GM12878 (cell line): ENCODE measurements around the gene CIDEA. TPM values are rescaled to one million over a fixed set of nuclear protein-coding genes. Genes with fewer than 3 reads are reported as not detected.

ENCODE experiments used
- ATAC-seq: fragments of 200-7000 bp; cut with Tn5 transposase; 3 replicates; pipeline ENCODE4 v1.9.1; 2020; ENCODE audit warnings: mild to moderate bottlenecking, moderate library complexity
- BruUV-seq: library from RNA; stranded (reverse); fragments of 400-500 nt; replicated peaks from 2 replicates; lab custom pipeline; 2021; lab: Mats Ljungman, UMichigan
- CTCF ChIA-PET: fragments of 300-600 bp; sonication (Branson Sonifier 250); formaldehyde crosslinking; extraction: SDS; loops from one replicate; lab custom pipeline; 2021; ENCODE audit warnings: inconsistent platforms; lab: Yijun Ruan, JAX
- POLR2A ChIA-PET: fragments of 350-600 bp; formaldehyde crosslinking; extraction: SDS; loops from one replicate; lab custom pipeline; 2021; ENCODE audit warnings: inconsistent platforms; lab: Charles Lee
- RAD21 ChIA-PET: fragments of 300-600 bp; sonication (Branson Sonifier 250); formaldehyde crosslinking; loops from one replicate; lab custom pipeline; 2023; ENCODE audit warnings: antibody characterized with exemption; ENCODE audit not compliant: unreplicated experiment; lab: Charles Lee
- SMC1A ChIA-PET: fragments of 300-600 bp; sonication (Branson Sonifier 250); formaldehyde crosslinking; loops from one replicate; lab custom pipeline; 2023; ENCODE audit not compliant: unreplicated experiment, uncharacterized antibody; lab: Charles Lee
- DNase-seq: peaks from one replicate; pipeline ENCODE4 v3.0.0-alpha.2; 2011; ENCODE audit warnings: low read depth, low spot score
- FAIRE-seq: peaks from 3 replicates; lab custom pipeline; 2011; peaks lifted over from hg19 to GRCh38; lab: Jason Lieb, UNC
- H2AFZ ChIP-seq: 2 replicates; pipeline ENCODE4 v1.6.0; 2011; ENCODE audit warnings: low read depth, low read length, control low read depth; ENCODE audit not compliant: control insufficient read depth
- H3K27ac ChIP-seq: 2 replicates; pipeline ENCODE4 v1.5.1; 2011; ENCODE audit warnings: control low read depth; ENCODE audit not compliant: control insufficient read depth, insufficient read depth
- H3K27me3 ChIP-seq, 2 experiments: replicated peaks in 1 of 2; 2 replicates each; pipeline versions ENCODE4 v1.6.0 to v1.6.1; 2011; ENCODE audit warnings: low read length in 1 of 2; ENCODE audit not compliant: control insufficient read depth in 2 of 2, insufficient read depth in 2 of 2
- H3K36me3 ChIP-seq, 2 experiments: 2 replicates each; pipeline ENCODE4 v1.5.1; 2011; ENCODE audit warnings: low read length in 1 of 2; ENCODE audit not compliant: control insufficient read depth in 2 of 2, insufficient read depth in 2 of 2
- H3K4me1 ChIP-seq: 2 replicates; pipeline ENCODE4 v1.6.1; 2011; ENCODE audit warnings: mild to moderate bottlenecking, low read length, moderate library complexity, mixed read lengths; ENCODE audit not compliant: control insufficient read depth, insufficient read depth
- H3K4me2 ChIP-seq: 2 replicates; pipeline ENCODE4 v1.6.0; 2011; ENCODE audit warnings: control low read depth; ENCODE audit not compliant: control insufficient read depth, insufficient read depth
- H3K4me3 ChIP-seq: fragments of 200-600 bp; sonication (generic); 2 replicates; pipeline ENCODE4 v1.5.1; 2016
- H3K79me2 ChIP-seq: 2 replicates; pipeline ENCODE4 v1.6.0; 2011; ENCODE audit warnings: low read length; ENCODE audit not compliant: control insufficient read depth, insufficient read depth
- H3K9ac ChIP-seq: 2 replicates; pipeline ENCODE4 v1.8.0; 2011; ENCODE audit warnings: low read length, control low read depth, mixed read lengths; ENCODE audit not compliant: control insufficient read depth, insufficient read depth
- H3K9me3 ChIP-seq: replicated peaks from 3 replicates; pipeline ENCODE4 v1.5.1; 2011; ENCODE audit warnings: mild to moderate bottlenecking, low read length; ENCODE audit not compliant: control insufficient read depth, insufficient read depth
- H4K20me1 ChIP-seq: 2 replicates; pipeline ENCODE4 v1.6.0; 2011; ENCODE audit not compliant: control insufficient read depth, insufficient read depth
- CREM ChIP-seq: IDR thresholded peaks from 2 replicates; pipeline ENCODE4 v1.6.1; 2014; ENCODE audit warnings: antibody characterized with exemption, low read depth
- EED ChIP-seq: sonication (generic); IDR thresholded peaks from 2 replicates; pipeline ENCODE4 v1.6.1; 2016; ENCODE audit warnings: antibody characterized with exemption, low read depth
- HCFC1 ChIP-seq: fragments of 150-350 bp; IDR thresholded peaks from 2 replicates; pipeline ENCODE4 v1.6.1; 2014; ENCODE audit warnings: low read length
- JUND ChIP-seq: IDR thresholded peaks from 2 replicates; pipeline ENCODE4 v1.6.1; 2012; ENCODE audit warnings: low read depth, mild to moderate bottlenecking, low read length, improper control_type of control experiment, moderate library complexity
- KAT2A ChIP-seq: conservative IDR thresholded peaks from 2 replicates; pipeline ENCODE4 v1.6.1; 2011; ENCODE audit warnings: low read depth, low read length; ENCODE audit not compliant: control insufficient read depth
- MYB ChIP-seq: fragments of 150-350 bp; IDR thresholded peaks from 2 replicates; pipeline ENCODE4 v1.6.1; 2014; ENCODE audit warnings: mild to moderate bottlenecking, low read depth, low read length, borderline replicate concordance
- POLR2A ChIP-seq: IDR thresholded peaks from 2 replicates; pipeline ENCODE4 v1.6.1; 2011; ENCODE audit warnings: low read depth, mild to moderate bottlenecking, low read length
- PRDM15 ChIP-seq: fragments of 450-650 bp; formaldehyde crosslinking; IDR thresholded peaks from 2 replicates; pipeline ENCODE4 v1.4.0; 2020; ENCODE audit warnings: mild to moderate bottlenecking, moderate library complexity
- SMAD5 ChIP-seq: IDR thresholded peaks from 2 replicates; pipeline ENCODE4 v1.6.1; 2016; ENCODE audit warnings: antibody characterized with exemption, low read depth
- SMC3 ChIP-seq: IDR thresholded peaks from 2 replicates; pipeline ENCODE4 v1.6.1; 2011; ENCODE audit warnings: low read length, improper control_type of control experiment, borderline replicate concordance
- TCF3 ChIP-seq: IDR thresholded peaks from 2 replicates; pipeline ENCODE4 v1.6.1; 2012; ENCODE audit warnings: low read depth, mild to moderate bottlenecking, low read length, borderline replicate concordance; ENCODE audit not compliant: insufficient read depth
- USF1 ChIP-seq: IDR thresholded peaks from 2 replicates; pipeline ENCODE4 v1.6.1; 2011; ENCODE audit warnings: borderline replicate concordance, low read depth, mild to moderate bottlenecking, moderate library complexity, mixed read lengths, low read length; ENCODE audit not compliant: insufficient read depth; ENCODE audit errors: extremely low read length
- WGBS: methylation state at CpG from one replicate; pipeline ENCODE4 v1.1.6; 2016; ENCODE audit warnings: low lambda C conversion rate; ENCODE audit not compliant: insufficient replicate concordance, insufficient coverage; ENCODE audit errors: missing lambda C conversion rate; 5-methylcytosine and 5-hydroxymethylcytosine counted together
- in situ Hi-C: fragments of 300-500 bp; cut with MboI; formaldehyde crosslinking; loops from 9 replicates; pipeline ENCODE4 v1.14.3; 2018; ENCODE audit warnings: mixed read lengths
- intact Hi-C: fragments of 100-400 bp; cut with micrococcal nuclease; formaldehyde crosslinking; loops from one replicate; pipeline ENCODE4 v1.14.2; 2022; ENCODE audit not compliant: unreplicated experiment
- polyA plus RNA-seq, 11 experiments: library from polyadenylated mRNA; depleted of rRNA in 4 of 11; unstranded in 6 of 11; stranded (reverse) in 5 of 11; fragments of >200 nt; fragmentation: Nextera tagmentation in 4 of 11; fragmentation: Illumina TruSeq in 1 of 11; extraction: Ambion mirVana in 4 of 11; extraction: Trizol in 1 of 11; gene quantifications; 1 replicate in 1 of 11; 2 replicates in 10 of 11; pipeline versions ENCODE4 v1.2.1 to v1.2.3, GENCODE V29; 2011 to 2016; ENCODE audit warnings: inconsistent platforms in 2 of 11, missing spikeins in 2 of 11, low read depth in 1 of 11
- total RNA-seq, 4 experiments: library from RNA; depleted of rRNA in 3 of 4; stranded (reverse); fragments of >200 nt in 3 of 4; fragmentation: Illumina TruSeq in 1 of 4; extraction: Trizol in 1 of 4; gene quantifications; 2 replicates each; pipeline versions ENCODE4 v1.2.1 to v1.2.3, GENCODE V29; 2013 to 2021

The CIDEA gene
- total and polyA plus RNA-seq, 10 of the 15 experiments (the other 5 are each of a cell fraction or from before 2014, with no cell fraction given), result not detected

GRCh38 chr18:12325726-12326245 is 71.6 kb downstream of the CIDEA start:
- Histone ChIP-seq H3K9ac (no peak overlapping the region), H3K36me3 (peaks cover 27 to 29% of the 10 kb centered on the region in 2 experiments), H3K9me3 (no peaks in the 10 kb centered on the region), H3K4me1 (peaks cover 5% of the 10 kb centered on the region), H4K20me1 (no peaks in the 10 kb centered on the region), H3K79me2 (no peaks in the 10 kb centered on the region; the same call in 1 of the 2 replicates), H3K27ac (no peak overlapping the region), H3K4me2 (no peak overlapping the region), H3K4me3 (no peak overlapping the region), H3K27me3 (no peaks in the 10 kb centered on the region)
- ChIA-PET POLR2A (no interaction called here), SMC1A (no interaction called here), CTCF (no interaction called here), RAD21 (no interaction called here)
- DNase-seq, result no peak
- in situ Hi-C loops (no loop called here), intact Hi-C loops (no loop called here)
- no peak for FAIRE-seq
- no TSS peak for BruUV-seq
- ATAC-seq, result no peak
- 95% methylated on average over 29 of the region's 29 CpGs for WGBS
- no peak for TF ChIP-seq KAT2A
- no peak for TF ChIP-seq USF1
- TF ChIP-seq JUND, result no peak
- TF ChIP-seq SMC3, result no peak
- no peak for TF ChIP-seq POLR2A
- no peak for TF ChIP-seq MYB
- TF ChIP-seq PRDM15 (CRISPR knock-in tag), result no peak
- TF ChIP-seq CREM, result no peak
- TF ChIP-seq SMAD5, result no peak
- TF ChIP-seq TCF3, result no peak
- no peak for TF ChIP-seq EED
- TF ChIP-seq HCFC1, result no peak
- TF ChIP-seq, all 136 proteins: peak for 0
- H2AFZ ChIP-seq, result no peak overlapping the region
